ENCODE data around the gene CBX5.
"Not testable (repeated sequence)": the region's sequence is repeated elsewhere in the genome, so short reads cannot be mapped to it uniquely, and the experiment has no call there.

Gene CBX5

DNA sequence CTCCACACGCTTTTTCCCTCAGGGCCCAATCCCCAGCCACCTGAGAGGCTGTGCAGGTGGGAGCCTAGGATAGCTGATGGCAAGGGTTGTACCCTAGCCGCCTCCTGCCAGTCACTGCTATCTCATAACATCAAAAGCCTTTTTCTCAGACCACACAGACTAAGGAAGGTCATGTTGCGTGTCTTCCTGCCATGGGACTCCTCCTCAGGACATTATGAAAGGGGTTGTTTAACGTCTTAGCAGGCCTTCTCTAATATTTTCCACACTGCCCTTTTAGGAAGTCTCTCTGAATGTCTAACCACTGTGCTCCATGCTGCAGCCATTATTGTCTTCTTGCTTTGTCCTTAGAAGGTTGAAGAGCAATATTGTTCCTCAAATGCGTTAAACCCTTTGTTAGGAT, 83.5 kb downstream of the CBX5 start:
- no peak for DNase-seq

DNA sequence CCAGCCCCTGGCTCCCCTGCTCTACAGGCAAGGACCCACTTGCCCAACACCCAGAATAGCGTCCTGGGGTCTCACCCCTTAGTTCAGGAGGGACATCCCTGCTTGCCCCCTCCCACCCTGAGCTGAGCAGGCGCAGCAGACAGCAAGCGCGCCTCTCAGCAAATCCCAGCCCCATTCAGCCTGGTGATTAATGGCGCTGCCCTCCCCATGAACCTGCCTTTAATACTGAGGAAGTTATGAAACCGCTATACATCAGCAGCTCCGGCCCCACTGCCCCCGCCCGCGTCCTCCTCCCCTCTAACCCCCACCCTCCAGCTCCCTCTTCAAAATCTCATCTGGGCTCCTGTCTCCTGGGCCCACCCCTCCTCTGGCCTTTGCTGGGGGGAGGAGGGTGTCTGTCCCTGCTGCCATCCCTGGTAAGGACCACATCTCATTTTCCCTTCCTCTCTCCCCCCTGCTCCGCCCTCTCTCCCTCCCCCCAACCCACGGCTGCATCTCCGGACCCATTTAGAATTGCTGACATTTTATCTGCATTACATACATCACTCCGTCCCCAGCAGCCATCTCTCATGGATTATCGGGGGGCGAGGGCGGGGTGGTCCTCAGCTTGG, 84.1 kb downstream of the CBX5 start:
- DNase-seq: no peak

DNA sequence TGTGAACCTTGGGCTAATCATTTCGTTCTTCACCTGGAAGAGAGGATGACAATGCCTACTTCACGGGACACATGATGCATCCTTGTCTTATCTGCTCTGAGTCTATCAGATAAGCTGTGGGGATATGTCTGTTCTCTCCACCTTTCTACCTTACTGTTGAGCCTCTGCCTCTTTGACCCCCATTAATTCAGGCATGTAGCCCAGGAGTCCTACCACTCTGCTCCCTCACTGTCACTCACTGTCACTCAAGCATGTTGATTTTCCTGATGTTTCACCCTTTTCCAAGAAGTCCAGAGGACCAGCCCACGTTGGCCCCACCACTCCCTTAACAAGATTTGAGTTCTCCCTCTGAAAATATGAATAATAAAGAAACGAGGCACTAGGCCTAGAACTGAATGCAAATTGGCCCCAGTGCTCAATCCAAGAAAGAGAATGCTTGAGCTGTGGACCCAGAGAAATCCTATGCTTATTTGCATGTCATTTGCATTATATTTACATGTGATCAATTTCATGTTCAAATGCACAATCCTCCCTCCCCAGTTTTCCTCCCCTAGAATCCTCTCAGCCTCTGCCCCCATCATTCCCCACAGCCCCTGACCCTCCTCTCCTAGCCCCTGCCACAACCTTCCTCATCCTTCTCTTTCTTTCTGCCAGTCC, 84.7 kb downstream of the CBX5 start:
- no peak for DNase-seq

DNA sequence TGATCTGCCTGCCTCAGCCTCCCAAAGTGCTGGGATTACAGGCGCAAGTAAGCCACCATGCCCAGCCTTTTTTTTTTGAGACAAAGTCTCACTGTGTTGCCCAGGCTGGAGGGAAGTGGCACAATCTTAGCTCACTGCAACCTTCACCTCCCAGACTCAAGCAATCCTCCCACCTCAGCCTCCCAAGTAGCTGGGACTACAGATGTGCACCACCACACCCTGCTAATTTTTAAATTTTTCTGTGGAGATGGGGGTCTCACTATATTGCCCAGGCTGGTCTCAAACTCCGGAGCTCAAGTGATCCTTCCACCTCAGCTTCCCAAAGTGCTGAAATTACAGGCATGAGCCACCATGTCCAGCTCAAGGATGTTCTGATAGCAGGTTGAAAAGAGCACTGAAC, 85.3 kb downstream of the CBX5 start:
- not testable (repeated sequence) for DNase-seq

DNA sequence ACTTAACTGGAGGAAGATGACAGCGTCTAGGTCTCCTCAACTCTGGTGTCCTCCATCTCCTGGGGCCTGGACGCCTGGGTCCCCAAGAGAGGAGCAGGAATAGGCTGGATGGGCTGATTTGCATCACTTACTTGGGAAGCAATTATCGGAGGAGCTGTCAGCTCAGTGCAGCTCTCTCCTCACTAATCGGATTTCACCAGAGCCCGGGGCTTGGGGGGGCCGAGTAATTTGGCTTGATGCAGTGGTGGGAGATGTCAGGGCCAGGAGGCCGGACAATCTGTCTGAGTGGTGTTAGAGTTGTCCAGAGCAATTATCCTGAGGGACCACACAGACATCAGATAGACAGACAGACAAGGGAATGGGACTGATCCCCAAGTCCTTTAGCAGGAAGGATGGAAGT, 86.5 kb downstream of the CBX5 start:
- no peak for DNase-seq

DNA sequence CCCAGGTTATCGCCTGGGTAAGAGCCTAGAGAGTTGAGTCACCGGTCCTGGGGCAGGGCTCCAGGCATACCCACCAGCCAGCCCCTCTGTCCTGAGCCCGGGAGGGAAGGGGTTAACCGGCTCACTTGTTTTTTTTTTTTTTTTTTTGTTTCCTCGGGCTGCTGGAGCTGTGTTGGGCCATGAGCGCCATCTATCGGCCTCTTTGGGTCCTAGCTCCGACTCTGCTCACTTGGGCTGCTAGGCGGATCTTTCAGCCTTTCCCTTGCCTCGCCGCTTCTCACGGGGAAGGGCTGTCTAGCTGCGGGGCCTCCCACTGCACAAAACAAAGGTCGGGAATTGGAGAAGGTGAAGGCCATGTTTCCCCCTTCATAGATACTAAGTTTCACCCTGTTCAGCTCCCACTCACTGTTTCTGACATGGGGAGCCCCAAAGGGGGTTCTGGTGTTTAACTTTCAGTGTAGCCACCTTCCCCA, 88.3 kb downstream of the CBX5 start:
- DNase-seq: peak; percentile 76 to 81

DNA sequence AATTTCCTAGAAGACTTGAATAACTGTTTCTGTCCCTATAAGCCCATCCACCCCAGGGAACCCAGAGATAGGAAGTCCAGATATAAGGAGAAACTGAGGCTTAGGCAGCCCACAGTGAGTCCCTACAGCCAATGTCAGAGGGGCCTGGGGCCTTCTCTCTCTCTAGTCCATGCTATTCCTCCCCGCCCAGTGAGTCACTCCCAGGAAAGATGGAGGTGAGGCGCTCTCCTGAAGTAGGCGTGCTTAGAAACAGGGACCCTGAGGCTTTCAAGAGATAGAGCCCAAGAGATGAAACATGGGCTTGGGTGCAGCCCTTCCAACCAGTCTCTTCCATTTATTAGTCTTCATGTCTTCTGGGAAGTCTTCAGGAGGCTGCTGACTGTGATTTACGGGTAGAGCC, 88.8 kb downstream of the CBX5 start:
- no peak for DNase-seq

DNA sequence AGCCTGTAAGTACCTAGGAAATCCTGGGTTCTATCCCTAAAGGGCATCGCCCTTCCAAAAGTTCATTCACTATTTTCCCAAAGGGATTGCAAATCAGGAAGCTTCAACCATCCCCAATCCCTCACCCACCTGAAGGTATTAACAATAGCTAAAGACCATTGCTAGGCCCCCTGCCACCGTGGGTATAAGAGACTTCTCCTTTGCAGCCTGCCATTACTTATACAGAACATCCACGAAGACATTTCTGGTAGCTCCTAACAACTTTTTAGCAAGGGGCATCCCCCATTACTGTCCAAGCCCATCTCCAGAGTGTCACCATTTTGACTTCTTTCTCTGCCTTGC, 90.8 kb downstream of the CBX5 start:
- DNase-seq: no peak

DNA sequence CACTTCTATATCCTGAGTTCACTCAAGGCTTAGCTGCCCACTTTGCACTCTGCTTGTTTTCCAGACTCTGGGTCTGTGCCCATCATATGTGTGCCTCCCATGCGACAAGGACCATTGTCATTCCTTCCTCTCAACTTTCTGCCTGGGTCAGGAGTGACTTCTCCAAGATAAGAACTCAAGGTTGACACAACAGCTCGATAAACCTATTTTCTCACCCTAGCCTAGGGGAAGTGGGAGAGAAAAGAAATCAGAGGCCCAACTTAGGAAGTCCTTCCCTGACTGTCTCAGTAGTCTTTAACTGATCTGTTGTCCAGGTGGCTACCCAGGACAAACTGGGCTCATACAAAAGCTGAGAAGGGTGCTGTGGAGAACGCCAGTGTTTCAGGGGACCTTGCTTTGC, 92.8 kb downstream of the CBX5 start:
- no peak for DNase-seq

DNA sequence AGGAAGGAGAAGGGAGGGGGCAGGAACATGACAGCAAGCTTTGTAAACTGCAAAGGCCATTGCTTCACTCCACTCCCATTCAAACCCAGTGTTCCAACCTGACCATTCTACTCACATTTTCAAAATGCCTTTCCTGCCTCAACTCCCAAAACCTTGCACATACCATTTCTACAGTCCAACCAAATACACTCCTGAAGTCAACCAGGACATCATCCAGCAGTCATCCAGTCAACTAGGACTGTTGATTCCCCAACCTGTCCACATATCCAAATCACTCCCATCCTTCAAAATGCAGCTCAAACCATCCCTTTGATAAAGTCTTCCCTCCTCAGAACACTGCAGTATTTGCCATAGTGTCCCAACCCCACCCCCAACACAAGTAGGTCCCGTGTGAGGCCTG, 94.0 kb downstream of the CBX5 start:
- no peak for DNase-seq

DNA sequence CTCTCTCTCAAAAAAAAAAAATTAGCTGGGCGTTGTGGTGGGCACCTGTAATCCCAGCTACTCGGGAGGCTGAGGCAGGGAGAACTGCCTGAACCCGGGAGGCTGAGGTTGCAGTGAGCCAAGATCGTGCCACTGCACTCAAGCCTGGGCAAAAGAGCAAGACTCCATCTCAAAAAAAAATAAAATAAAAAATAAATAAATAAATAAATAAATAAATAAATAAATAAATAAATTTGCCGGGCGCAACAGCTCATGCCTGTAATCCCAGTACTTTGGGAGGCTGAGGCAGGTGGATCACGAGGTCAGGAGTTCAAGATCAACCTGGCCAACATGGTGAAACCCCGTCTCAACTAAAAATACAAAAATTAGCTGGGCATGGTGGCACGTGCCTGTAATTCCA, 94.6 kb downstream of the CBX5 start:
- not testable (repeated sequence) for DNase-seq

DNA sequence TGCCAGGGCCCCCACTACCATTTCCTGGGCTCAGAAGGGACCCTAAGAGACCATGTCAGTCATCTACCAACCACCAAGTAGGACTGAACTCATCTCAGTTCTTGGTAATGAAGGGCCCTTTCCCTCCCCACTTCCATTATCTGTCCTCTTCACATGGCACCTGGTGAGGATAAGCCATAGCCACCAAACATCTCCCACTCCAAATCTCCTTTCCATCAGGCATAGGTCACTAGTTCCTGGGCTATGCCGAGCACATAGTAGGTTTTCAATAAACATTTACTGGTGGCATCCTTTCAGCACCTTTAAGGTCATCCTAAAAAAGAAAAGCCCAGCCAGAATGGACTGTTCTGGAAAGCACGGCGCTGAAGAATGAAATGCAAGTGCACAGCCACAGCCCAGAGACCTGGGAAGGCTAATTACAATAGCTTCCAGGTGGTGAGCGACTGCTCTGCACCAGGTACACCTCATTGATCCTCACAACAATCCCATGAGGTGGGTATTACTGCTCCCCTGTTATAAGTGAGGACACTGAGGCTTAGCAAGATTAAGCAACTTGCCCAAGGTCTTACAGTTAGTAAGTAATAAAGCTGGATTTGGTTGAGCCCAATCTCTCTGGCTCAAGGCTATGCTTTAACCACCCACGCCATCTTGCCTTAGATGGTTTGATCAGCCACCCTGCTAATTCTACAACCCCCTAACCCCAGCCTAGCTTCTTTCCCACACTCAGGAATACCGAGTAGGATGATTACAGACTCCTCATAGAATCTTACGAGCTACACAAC, 95.7 kb downstream of the CBX5 start:
- no peak for DNase-seq

DNA sequence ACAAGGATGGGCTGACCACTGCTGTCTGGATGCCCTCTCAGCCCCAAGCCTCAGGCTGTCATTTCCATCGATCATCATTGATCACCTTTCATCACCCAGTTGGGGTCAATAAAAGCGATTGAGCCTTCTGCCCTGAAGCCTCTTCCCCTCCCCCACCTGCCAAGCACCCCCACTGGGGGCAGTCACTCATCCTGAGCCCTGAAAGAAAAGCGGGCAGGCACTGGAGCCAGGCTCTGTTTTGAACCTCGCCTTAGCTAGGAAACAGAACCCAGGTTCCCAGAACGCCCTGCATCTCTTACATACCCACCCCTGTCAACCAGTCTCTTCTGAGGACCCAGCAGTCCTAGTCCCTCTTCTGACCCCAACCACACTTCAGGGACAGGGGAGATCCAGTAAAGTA, 96.9 kb downstream of the CBX5 start:
- DNase-seq: no peak

DNA sequence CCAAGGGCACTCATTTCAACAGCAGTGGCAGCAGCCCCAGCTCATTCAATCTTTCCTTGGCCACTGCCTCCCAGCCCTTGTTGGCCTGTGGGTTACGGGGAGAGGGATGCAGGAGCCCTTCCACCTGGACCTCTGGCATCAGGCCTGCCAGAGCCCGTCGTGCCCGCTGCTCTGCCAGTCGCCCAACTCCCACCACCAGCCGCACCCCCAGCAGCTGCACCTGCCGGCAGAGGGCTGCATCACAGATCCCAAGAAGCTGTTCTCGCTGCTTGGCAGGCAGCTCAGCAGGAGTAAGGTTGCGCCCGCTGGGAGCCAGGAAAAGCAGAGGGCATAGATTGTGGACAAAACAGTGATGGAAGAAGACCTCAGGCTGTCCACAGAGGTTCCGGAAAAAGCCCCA, 97.8 kb downstream of the CBX5 start:
- DNase-seq: no peak
